H1 (cell line): ENCODE data around the gene SLC47A2. TPM values are rescaled to one million over a fixed set of nuclear protein-coding genes. Genes with fewer than 3 reads are reported as not detected.
A peak's percentile ranks its signal among the peaks of the same experiment; 100 is the strongest.

Experiments used
- CTCF ChIA-PET: fragments of 300-600 bp; sonication (Branson Sonifier 250); formaldehyde crosslinking; loops from one replicate; lab custom pipeline; 2021; ENCODE audit not compliant: partially characterized antibody; lab: Charles Lee
- POLR2A ChIA-PET: fragments of 300-600 bp; sonication (Branson Sonifier 250); formaldehyde crosslinking; loops from one replicate; lab custom pipeline; 2021; ENCODE audit warnings: inconsistent platforms; ENCODE audit not compliant: partially characterized antibody; lab: Charles Lee
- DNase-seq, 2 experiments: peaks; one replicate each; pipeline versions ENCODE4 v3.0.0 to v3.0.0-alpha.2; 2010 to 2022; ENCODE audit warnings: low spot score in 2 of 2, low read depth in 1 of 2, mixed read lengths in 1 of 2
- FAIRE-seq: peaks from 2 replicates; lab custom pipeline; 2011; peaks lifted over from hg19 to GRCh38; lab: Jason Lieb, UNC
- H2AFZ ChIP-seq: 2 replicates; pipeline ENCODE4 v1.8.1; 2012; ENCODE audit warnings: low read length, inconsistent platforms
- H2AK5ac ChIP-seq: 2 replicates; pipeline ENCODE4 v1.6.1; 2013; ENCODE audit warnings: low read depth, low read length
- H2BK120ac ChIP-seq: replicated peaks from 2 replicates; pipeline ENCODE3; 2013; ENCODE audit warnings: low read depth, low read length, inconsistent platforms
- H2BK12ac ChIP-seq: 2 replicates; pipeline ENCODE4 v1.6.1; 2013; ENCODE audit warnings: low read depth, low read length
- H2BK15ac ChIP-seq: 2 replicates; pipeline ENCODE4 v1.6.1; 2013; ENCODE audit warnings: low read length
- H2BK20ac ChIP-seq: 2 replicates; pipeline ENCODE4 v1.6.1; 2013; ENCODE audit warnings: low read length
- H2BK5ac ChIP-seq: 2 replicates; pipeline ENCODE4 v1.6.1; 2013; ENCODE audit warnings: low read depth, low read length
- H3K14ac ChIP-seq: 2 replicates; pipeline ENCODE4 v1.6.1; 2013; ENCODE audit warnings: inconsistent platforms; ENCODE audit not compliant: insufficient read length
- H3K18ac ChIP-seq: 2 replicates; pipeline ENCODE4 v1.6.1; 2013; ENCODE audit warnings: low read length; ENCODE audit errors: extremely low read depth
- H3K23ac ChIP-seq: 2 replicates; pipeline ENCODE4 v1.6.1; 2013; ENCODE audit warnings: inconsistent platforms; ENCODE audit not compliant: insufficient read length
- H3K23me2 ChIP-seq: 2 replicates; pipeline ENCODE4 v1.6.1; 2013; ENCODE audit warnings: low read depth, low read length
- H3K27ac ChIP-seq: 2 replicates; pipeline ENCODE4 v1.6.1; 2011; ENCODE audit warnings: low read depth, low read length, inconsistent platforms
- H3K27me3 ChIP-seq, 4 experiments: replicated peaks in 1 of 4; 1 replicate in 1 of 4; 2 replicates in 3 of 4; pipeline versions ENCODE4 v1.6.1 to v1.8.1; 2011 to 2013; ENCODE audit warnings: low read length in 3 of 4, mild to moderate bottlenecking in 3 of 4, inconsistent platforms in 2 of 4, mixed read lengths in 2 of 4, moderate library complexity in 1 of 4; ENCODE audit not compliant: control insufficient read depth in 3 of 4, insufficient read depth in 3 of 4; ENCODE audit errors: extremely low read depth in 1 of 4
- H3K36me3 ChIP-seq, 4 experiments: 2 replicates each; pipeline versions ENCODE4 v1.6.1 to v1.8.1; 2011 to 2013; ENCODE audit warnings: mild to moderate bottlenecking in 4 of 4, low read length in 3 of 4, moderate library complexity in 2 of 4, control low read depth in 1 of 4, inconsistent platforms in 1 of 4; ENCODE audit not compliant: insufficient read depth in 4 of 4, control insufficient read depth in 2 of 4
- H3K4ac ChIP-seq: replicated peaks from 2 replicates; pipeline ENCODE3; 2013; ENCODE audit warnings: low read length, low read depth, mixed read lengths, inconsistent platforms; ENCODE audit not compliant: insufficient read length
- H3K4me1 ChIP-seq, 4 experiments: replicated peaks in 1 of 4; 1 replicate in 1 of 4; 2 replicates in 3 of 4; pipeline versions ENCODE4 v1.6.1 to v1.8.1; 2011 to 2013; ENCODE audit warnings: low read length in 3 of 4, inconsistent platforms in 2 of 4, mixed read lengths in 1 of 4; ENCODE audit not compliant: insufficient read depth in 4 of 4, control insufficient read depth in 3 of 4
- H3K4me2 ChIP-seq, 2 experiments: 2 replicates each; pipeline versions ENCODE4 v1.6.1 to v1.8.1; 2011 to 2013; ENCODE audit warnings: low read depth in 2 of 2, low read length in 2 of 2, control low read depth in 1 of 2, inconsistent platforms in 1 of 2, mild to moderate bottlenecking in 1 of 2; ENCODE audit not compliant: insufficient read depth in 1 of 2
- H3K4me3 ChIP-seq, 4 experiments: fragments of 200-600, 300-600 bp in 1 of 4; sonication (generic), shearing (Covaris generic), sonication (Bioruptor Twin) in 1 of 4; 2 replicates each; pipeline versions ENCODE4 v1.5.1 to v1.8.1; 2011 to 2016; ENCODE audit warnings: low read length in 4 of 4, low read depth in 3 of 4, control low read depth in 2 of 4, inconsistent platforms in 2 of 4, mild to moderate bottlenecking in 2 of 4, mixed read lengths in 1 of 4, moderate library complexity in 1 of 4; ENCODE audit not compliant: insufficient read depth in 2 of 4; ENCODE audit errors: extremely low read depth in 1 of 4
- H3K56ac ChIP-seq: replicated peaks from 2 replicates; pipeline ENCODE3; 2013; ENCODE audit warnings: low read depth, mild to moderate bottlenecking, mixed read lengths, low read length, inconsistent platforms; ENCODE audit not compliant: insufficient read length
- H3K79me1 ChIP-seq: 2 replicates; pipeline ENCODE4 v1.6.1; 2013; ENCODE audit warnings: low read depth, low read length, control low read depth
- H3K79me2 ChIP-seq, 2 experiments: 2 replicates each; pipeline versions ENCODE4 v1.6.1 to v1.8.1; 2012 to 2013; ENCODE audit warnings: low read length in 2 of 2, mild to moderate bottlenecking in 2 of 2, inconsistent platforms in 1 of 2; ENCODE audit not compliant: insufficient read depth in 2 of 2, control insufficient read depth in 1 of 2
- H3K9ac ChIP-seq, 4 experiments: replicated peaks in 1 of 4; 1 replicate in 1 of 4; 2 replicates in 3 of 4; pipeline versions ENCODE4 v1.6.1 to v1.8.1; 2011 to 2013; ENCODE audit warnings: low read depth in 3 of 4, low read length in 3 of 4, control low read depth in 2 of 4, mild to moderate bottlenecking in 2 of 4, moderate library complexity in 2 of 4, inconsistent platforms in 1 of 4; ENCODE audit errors: extremely low read depth in 1 of 4
- H3K9me3 ChIP-seq, 2 experiments: 2 replicates each; pipeline versions ENCODE4 v1.6.1 to v1.8.1; 2012 to 2013; ENCODE audit warnings: mild to moderate bottlenecking in 2 of 2, moderate library complexity in 2 of 2, control low read depth in 1 of 2, inconsistent platforms in 1 of 2, low read depth in 1 of 2, low read length in 1 of 2, mixed read lengths in 1 of 2; ENCODE audit not compliant: insufficient read depth in 2 of 2
- H4K20me1 ChIP-seq, 2 experiments: replicated peaks in 1 of 2; 2 replicates each; pipeline versions ENCODE3 to v1.8.1; 2011 to 2013; ENCODE audit warnings: inconsistent platforms in 2 of 2, low read length in 2 of 2, mild to moderate bottlenecking in 1 of 2; ENCODE audit not compliant: insufficient read depth in 2 of 2, control insufficient read depth in 1 of 2
- H4K5ac ChIP-seq: 2 replicates; pipeline ENCODE4 v1.6.1; 2013; ENCODE audit warnings: low read length, low read depth, mixed read lengths, inconsistent platforms; ENCODE audit not compliant: insufficient read length
- H4K8ac ChIP-seq: 2 replicates; pipeline ENCODE4 v1.8.0; 2013; ENCODE audit warnings: mild to moderate bottlenecking, moderate library complexity, low read length, inconsistent platforms; ENCODE audit not compliant: insufficient read depth; ENCODE audit errors: extremely low read depth
- H4K91ac ChIP-seq: replicated peaks from 2 replicates; pipeline ENCODE3; 2013; ENCODE audit warnings: low read length, mixed read lengths, inconsistent platforms; ENCODE audit not compliant: insufficient read length
- ASH2L ChIP-seq: fragments of 200-600, 300-600 bp; sonication (generic); IDR thresholded peaks from one replicate; pipeline ENCODE4 v1.7.1; 2017; ENCODE audit warnings: low read length
- CBX5 ChIP-seq: fragments of 300-800, 300-1000 bp; sonication (generic); IDR thresholded peaks from 2 replicates; pipeline ENCODE4 v1.7.1; 2016; ENCODE audit warnings: antibody characterized with exemption, low read length, low read depth
- FOSL1 ChIP-seq: IDR thresholded peaks from 2 replicates; pipeline ENCODE4 v1.6.1; 2011; ENCODE audit warnings: mild to moderate bottlenecking, low read depth, low read length, moderate library complexity; ENCODE audit not compliant: insufficient read depth
- PHF8 ChIP-seq: fragments of 200-600 bp; sonication (generic); conservative IDR thresholded peaks from 2 replicates; pipeline ENCODE4 v1.7.1; 2012; ENCODE audit warnings: low read depth, mild to moderate bottlenecking, inconsistent platforms, low read length, moderate library complexity
- POU5F1 ChIP-seq: IDR thresholded peaks from 2 replicates; pipeline ENCODE4 v1.6.1; 2011; ENCODE audit warnings: low read depth, mild to moderate bottlenecking, low read length, moderate library complexity
- SIN3A ChIP-seq, 2 experiments: IDR thresholded peaks in 1 of 2; conservative IDR thresholded peaks in 1 of 2; 2 replicates each; pipeline ENCODE4 v1.6.1; 2011 to 2012; ENCODE audit warnings: low read length in 2 of 2, improper control_type of control experiment in 1 of 2, low read depth in 1 of 2, mild to moderate bottlenecking in 1 of 2
- SRF ChIP-seq: IDR thresholded peaks from 2 replicates; pipeline ENCODE4 v1.6.1; 2011; ENCODE audit warnings: mild to moderate bottlenecking, low read depth, low read length, moderate library complexity
- TEAD4 ChIP-seq: IDR thresholded peaks from 2 replicates; pipeline ENCODE4 v1.6.1; 2012; ENCODE audit warnings: low read depth, low read length, inconsistent platforms, mixed read lengths
- WGBS, 2 experiments: shearing (Covaris generic) in 1 of 2; methylation state at CpG; one replicate each; pipeline versions ENCODE4 v1.1.6 to v1.1.7; 2013 to 2015; ENCODE audit warnings: low lambda C conversion rate in 2 of 2, mixed read lengths in 2 of 2, inconsistent platforms in 1 of 2, low coverage in 1 of 2, missing lambda C conversion rate in 1 of 2; ENCODE audit not compliant: insufficient replicate concordance in 2 of 2, insufficient coverage in 1 of 2, insufficient read length in 1 of 2; ENCODE audit errors: extremely low coverage in 1 of 2, missing lambda C conversion rate in 1 of 2; 5-methylcytosine and 5-hydroxymethylcytosine counted together
- polyA plus RNA-seq, 7 experiments: library from polyadenylated mRNA; depleted of rRNA in 3 of 7; stranded (reverse) in 5 of 7; unstranded in 2 of 7; fragments of >200 nt in 5 of 7; fragments of 200-250 nt in 2 of 7; gene quantifications; 1 replicate in 5 of 7; 2 replicates in 1 of 7; 4 replicates in 1 of 7; pipeline versions ENCODE4 v1.2.1 to v1.2.3, GENCODE V29; 2011 to 2013; ENCODE audit warnings: missing spikeins in 2 of 7, mixed read lengths in 2 of 7
- total RNA-seq: library from RNA; stranded (reverse); fragmentation: NEBNext Ultra II Directional; extraction: Animal tissue kit (Norgen Biotek cat#: 25700); gene quantifications from 2 replicates; pipeline ENCODE4 v1.2.1, GENCODE V29; 2021
- TF ChIP-seq, protein P1 (sequence below): IDR thresholded peaks from 2 replicates; pipeline ENCODE4 v1.6.1; 2011; ENCODE audit warnings: low read depth, mild to moderate bottlenecking, low read length; ENCODE audit not compliant: insufficient read depth

Gene SLC47A2
- total and polyA plus RNA-seq, 2 of the 8 experiments (the other 6 are each of a cell fraction or from before 2014, with no cell fraction given) = not detected

GRCh38 chr17:19707728-19708221, 8.6 kb downstream of the SLC47A2 start:
- CTCF ChIA-PET = interaction anchor here (1.1 to 1.6 kb wide), 4 partner anchors 9 to 59 kb away, joined by 3 to 6 read pairs (median 4); no protein-coding TSS in a partner anchor
- TF ChIP-seq FOSL1 = no peak
- no peak for TF ChIP-seq ASH2L
- TF ChIP-seq CBX5 = no peak
- TF ChIP-seq PHF8 = no peak
- TF ChIP-seq TEAD4 = no peak
- TF ChIP-seq, protein P1, sequence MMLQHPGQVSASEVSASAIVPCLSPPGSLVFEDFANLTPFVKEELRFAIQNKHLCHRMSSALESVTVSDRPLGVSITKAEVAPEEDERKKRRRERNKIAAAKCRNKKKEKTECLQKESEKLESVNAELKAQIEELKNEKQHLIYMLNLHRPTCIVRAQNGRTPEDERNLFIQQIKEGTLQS = no peak
- TF ChIP-seq POU5F1 = no peak
- TF ChIP-seq SRF = no peak
- TF ChIP-seq SIN3A (conservative IDR thresholded peaks at IDR 0.05 in 1 of 2, IDR thresholded peaks at IDR 0.05 in 1 of 2; ENCODE audit: low read depth in 1 of 2, low read length in 2 of 2) = no peak
- Histone ChIP-seq H2AK5ac (0 out of 2 replicates have a peak overlapping the region, but pooled peaks have one; percentile 24), H3K4me3 (no peak overlapping the region), H3K79me2 (no peaks in the 10 kb centered on the region), H3K27ac (no peak overlapping the region; the same call in 1 of the 2 replicates), H3K36me3 (no peaks in the 10 kb centered on the region), H3K14ac (no peak overlapping the region), H3K23me2 (no peaks in the 10 kb centered on the region), H2BK120ac (no peak overlapping the region), H3K9ac (no peak overlapping the region), H4K20me1 (no peaks in the 10 kb centered on the region), H4K91ac (peak overlapping the region; percentile 53), H4K8ac (no peak overlapping the region), H3K18ac (no peak overlapping the region; the same call in 1 of the 2 replicates), H3K23ac (no peak overlapping the region), H3K27me3 (no peaks in the 10 kb centered on the region), H3K4ac (no peak overlapping the region), H3K56ac (no peak overlapping the region), H2BK20ac (peak overlapping the region; percentile 72; the same call in 1 of the 2 replicates), H4K5ac (no peak overlapping the region), H3K9me3 (no peaks in the 10 kb centered on the region), H3K4me2 (no peak overlapping the region), H2BK12ac (no peak overlapping the region), H3K79me1 (no peaks in the 10 kb centered on the region), H3K4me1 (peaks cover 9 to 31% (median 21%) of the 10 kb centered on the region in 4 experiments), H2BK15ac (no peak overlapping the region), H2BK5ac (no peak overlapping the region), H2AFZ (no peak overlapping the region)
- POLR2A ChIA-PET = no interaction called here
- 95% methylated on average over 11 of the region's 11 CpGs; no CpG with 5 or more reads in 1 of the 2 experiments for WGBS, 2 experiments
- FAIRE-seq = no peak
- no peak for DNase-seq
